Chondrocyte (in vitro differentiated cells): Measurements from ENCODE around the gene WDR33. TPM values are rescaled to one million over a fixed set of nuclear protein-coding genes. Genes with fewer than 3 reads are reported as not detected.

Experiments
- DNase-seq: peaks from one replicate; pipeline ENCODE4 v3.0.0; 2021; ENCODE audit warnings: mixed read lengths, low spot score
- H3K27ac Mint-ChIP-seq: one replicate; pipeline ENCODE4 v1.8.0; 2021; ENCODE audit warnings: mild to moderate bottlenecking, moderate library complexity, mixed read lengths; ENCODE audit not compliant: unreplicated experiment
- H3K27me3 Mint-ChIP-seq: 2 replicates; pipeline ENCODE4 v1.8.0; 2021; ENCODE audit warnings: low read depth, mixed read lengths
- H3K36me3 Mint-ChIP-seq: 2 replicates; pipeline ENCODE4 v1.8.0; 2021; ENCODE audit warnings: low read depth, mixed read lengths
- H3K4me1 Mint-ChIP-seq: 2 replicates; pipeline ENCODE4 v1.8.0; 2021; ENCODE audit warnings: low read depth, mild to moderate bottlenecking, mixed read lengths
- H3K4me3 Mint-ChIP-seq: one replicate; pipeline ENCODE4 v1.8.0; 2021; ENCODE audit warnings: mild to moderate bottlenecking, moderate library complexity, mixed read lengths; ENCODE audit not compliant: unreplicated experiment
- H3K9me3 Mint-ChIP-seq: 2 replicates; pipeline ENCODE4 v1.8.0; 2021; ENCODE audit warnings: low read depth, mixed read lengths
- CTCF ChIP-seq: fragments of 200-600 bp; sonication (generic); IDR thresholded peaks from 2 replicates; pipeline ENCODE4 v1.5.0; 2021; ENCODE audit warnings: antibody characterized with exemption, mild to moderate bottlenecking, moderate library complexity
- total RNA-seq: library from RNA; stranded (reverse); gene quantifications from 3 replicates; pipeline ENCODE4 v1.2.1, GENCODE V29; 2021

Gene WDR33
- total RNA-seq, 1 donor from 2014 or later, result 37.2 TPM

DNA sequence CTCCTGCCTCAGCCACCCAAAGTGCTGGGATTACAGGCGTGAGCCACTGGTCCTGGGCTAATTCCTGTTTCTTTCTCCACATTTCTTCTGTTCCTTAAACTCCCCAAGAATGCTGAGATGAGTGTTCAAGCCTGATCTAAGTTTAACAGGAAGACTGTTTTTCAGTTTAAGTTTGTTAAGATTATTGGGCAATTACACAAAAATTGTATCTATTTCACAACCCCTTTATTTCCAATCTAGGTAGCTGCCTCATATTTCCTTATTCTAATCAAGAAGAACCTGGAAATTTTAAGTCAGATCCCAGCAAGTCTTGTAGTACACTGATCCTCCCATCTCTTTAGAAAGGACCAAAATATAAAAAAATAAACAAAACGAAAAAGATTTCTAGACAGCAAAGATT lies 98.0 kb downstream of the WDR33 start:
- Mint-ChIP-seq H3K4me1 (peaks cover 22% of the 10 kb centered on the region), H3K27me3 (no peaks in the 10 kb centered on the region), H3K27ac (no peak overlapping the region), H3K9me3 (no peaks in the 10 kb centered on the region), H3K36me3 (peaks cover 19% of the 10 kb centered on the region), H3K4me3 (no peak overlapping the region)
- no peak for TF ChIP-seq CTCF
- no peak for DNase-seq

DNA sequence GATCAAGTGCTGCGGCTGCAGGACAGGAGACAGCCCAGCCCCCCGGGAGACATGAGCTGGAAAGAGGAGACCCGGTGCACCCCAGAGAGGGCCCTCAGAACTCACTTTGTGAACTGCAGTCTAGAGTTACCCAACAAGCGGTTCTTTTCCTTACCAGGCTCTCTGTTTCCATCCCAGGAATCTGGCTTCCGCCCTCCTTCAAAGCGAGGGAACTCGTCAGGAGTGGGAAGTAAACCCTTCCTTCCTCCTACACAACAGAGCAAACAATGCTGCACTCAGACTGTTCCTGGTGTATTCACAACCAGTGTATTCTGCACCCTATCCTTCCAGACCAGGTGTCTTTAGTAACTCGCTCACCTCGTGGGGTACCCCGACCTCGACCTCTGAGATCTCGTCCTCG lies 101.6 kb downstream of the WDR33 start:
- Mint-ChIP-seq H3K4me1 (peaks cover 33% of the 10 kb centered on the region), H3K27me3 (no peaks in the 10 kb centered on the region), H3K36me3 (peaks cover 19% of the 10 kb centered on the region), H3K27ac (no peak overlapping the region), H3K4me3 (no peak overlapping the region), H3K9me3 (no peaks in the 10 kb centered on the region)
- TF ChIP-seq CTCF, result no peak
- DNase-seq, result no peak

DNA sequence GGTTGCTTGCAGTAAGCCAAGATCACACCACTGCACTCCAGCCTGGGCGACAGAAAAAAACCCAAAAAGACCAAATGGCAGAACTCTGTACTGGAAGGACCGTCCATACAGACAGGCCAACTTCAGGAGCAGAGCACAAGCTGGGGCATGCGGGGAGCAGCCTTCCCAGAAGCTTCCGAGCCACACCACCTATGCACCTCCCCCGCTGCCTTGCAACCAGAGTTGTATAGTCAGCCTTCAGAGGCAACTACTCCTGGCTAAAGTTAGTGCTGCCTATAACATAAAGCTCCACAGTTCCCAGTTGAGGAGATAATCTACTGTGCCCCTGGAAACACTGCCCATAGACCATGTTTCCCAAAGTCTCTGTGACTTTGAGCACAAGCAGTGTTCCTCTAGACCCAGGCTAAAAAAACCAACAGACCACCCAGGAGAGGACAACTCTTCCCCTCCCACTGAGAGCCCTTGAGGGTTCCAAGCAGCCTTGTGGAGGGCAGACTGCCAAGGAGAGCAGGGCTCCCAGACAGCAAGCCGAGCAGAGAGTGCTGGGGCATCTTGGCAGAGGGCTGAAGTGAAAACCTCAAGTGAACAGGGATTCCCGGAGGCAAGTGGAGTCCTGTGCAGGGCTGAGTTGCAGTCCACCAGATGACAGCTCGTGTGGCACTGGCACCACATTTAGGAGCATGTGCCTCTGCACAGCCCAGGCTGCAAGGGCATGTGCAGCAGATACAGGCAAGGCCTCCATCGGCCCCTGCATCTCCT lies 102.9 kb downstream of the WDR33 start:
- H3K36me3 Mint-ChIP-seq, result peaks cover 19% of the 10 kb centered on the region
- H3K27me3 Mint-ChIP-seq, result no peaks in the 10 kb centered on the region
- no peaks in the 10 kb centered on the region for H3K9me3 Mint-ChIP-seq
- TF ChIP-seq CTCF, result no peak
- peaks cover 34% of the 10 kb centered on the region for H3K4me1 Mint-ChIP-seq
- no peak overlapping the region for H3K27ac Mint-ChIP-seq
- no peak for DNase-seq
- no peak overlapping the region for H3K4me3 Mint-ChIP-seq

DNA sequence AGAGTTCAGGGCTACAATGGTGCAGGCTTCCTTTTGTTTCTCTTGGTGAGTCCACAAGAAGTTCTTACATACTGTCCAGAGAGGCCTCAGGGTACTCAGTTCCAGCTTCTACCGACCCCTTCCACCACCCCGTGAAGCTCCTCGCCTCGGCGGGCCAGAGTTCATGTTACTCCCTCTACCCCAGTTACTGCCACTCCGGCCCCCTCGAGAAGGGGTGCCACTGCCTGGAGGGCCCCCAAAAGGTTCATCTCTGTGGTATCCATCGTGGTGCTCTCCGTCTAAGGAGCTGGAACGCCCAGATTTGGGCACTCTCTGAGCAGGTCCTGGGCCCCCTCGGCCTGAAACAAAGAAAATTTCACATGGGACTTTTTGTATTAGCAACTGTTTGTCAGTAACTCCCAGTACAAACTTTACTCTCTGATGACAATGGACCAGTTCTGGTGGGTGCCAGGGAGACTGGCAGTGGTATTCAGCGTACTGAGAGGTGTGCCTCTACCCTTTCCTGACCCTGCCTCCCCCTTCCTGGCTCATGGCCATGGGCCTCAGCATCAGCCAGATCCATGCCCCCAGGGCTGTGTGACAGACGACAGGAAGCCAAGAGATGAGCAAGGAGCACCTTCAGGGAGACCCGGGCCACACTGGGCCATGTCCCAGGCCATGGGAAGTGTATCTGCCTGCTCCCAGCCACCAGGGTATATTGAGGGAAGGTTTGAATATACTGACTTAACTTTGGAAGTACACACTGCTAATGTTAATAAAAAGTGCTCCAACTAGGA lies 104.6 kb downstream of the WDR33 start:
- Mint-ChIP-seq H3K4me1 (peaks cover 42% of the 10 kb centered on the region), H3K9me3 (no peaks in the 10 kb centered on the region), H3K4me3 (no peak overlapping the region), H3K27me3 (no peaks in the 10 kb centered on the region), H3K27ac (peak overlapping the region; percentile 51), H3K36me3 (peaks cover 19% of the 10 kb centered on the region)
- DNase-seq, result no peak
- TF ChIP-seq CTCF, result no peak

DNA sequence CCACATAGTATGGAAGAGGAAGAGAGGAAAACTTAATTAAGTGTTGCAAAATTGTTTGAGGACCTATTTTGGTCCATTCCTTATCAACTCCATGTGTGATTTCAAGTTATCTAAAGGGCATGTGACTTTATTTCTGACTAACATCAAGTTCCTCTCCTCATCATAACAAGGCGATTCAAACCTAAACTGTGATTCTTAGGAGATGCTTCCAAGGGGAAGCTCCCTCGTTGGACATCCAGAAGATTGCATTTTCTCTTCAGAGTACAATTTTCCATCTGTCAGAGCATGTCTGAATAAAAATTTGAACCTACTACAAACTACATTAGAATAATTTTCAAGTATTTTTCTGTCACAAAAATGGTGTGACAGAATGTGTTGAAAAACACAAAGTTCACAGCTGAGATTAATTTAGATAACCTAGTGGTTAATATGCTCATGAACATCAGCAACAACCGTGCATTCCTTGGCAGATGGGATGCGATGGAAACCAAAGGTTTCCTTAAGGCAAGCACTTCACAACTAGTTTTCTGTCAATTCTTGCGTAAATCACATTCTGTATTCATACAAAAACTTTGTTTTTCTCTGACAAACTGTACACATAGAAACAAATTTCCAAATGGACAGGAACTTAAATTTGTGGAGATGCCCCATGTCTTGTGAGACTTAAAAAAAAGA lies 105.4 kb downstream of the WDR33 start:
- peaks cover 15% of the 10 kb centered on the region for H3K36me3 Mint-ChIP-seq
- peak overlapping the region; percentile 5 for H3K27ac Mint-ChIP-seq
- TF ChIP-seq CTCF, result no peak
- peaks cover 49% of the 10 kb centered on the region for H3K4me1 Mint-ChIP-seq
- H3K27me3 Mint-ChIP-seq, result no peaks in the 10 kb centered on the region
- no peak for DNase-seq
- H3K4me3 Mint-ChIP-seq, result no peak overlapping the region
- H3K9me3 Mint-ChIP-seq, result no peaks in the 10 kb centered on the region
